K562 (cell line): ENCODE data around the gene N4BP3.

ENCODE experiments used
- CTCF ChIP-seq, 3 experiments: IDR thresholded peaks in 2 of 3; conservative IDR thresholded peaks in 1 of 3; 2 replicates each; pipeline ENCODE4 v1.5.1; 2011 to 2012; ENCODE audit warnings: low read length in 3 of 3, mild to moderate bottlenecking in 3 of 3, control low read depth in 2 of 3, improper control_type of control experiment in 1 of 3, inconsistent platforms in 1 of 3, low read depth in 1 of 3, mixed read lengths in 1 of 3, moderate library complexity in 1 of 3; ENCODE audit not compliant: insufficient read depth in 2 of 3
- JUNB ChIP-seq: fragments of 450-650 bp; formaldehyde crosslinking; conservative IDR thresholded peaks from 2 replicates; pipeline ENCODE4 v1.4.0; 2020; ENCODE audit warnings: mild to moderate bottlenecking
- SLC30A9 ChIP-seq: fragments of 250-450 bp; sonication (Bioruptor Pico); IDR thresholded peaks from 2 replicates; pipeline ENCODE4 v1.8.0; 2022; ENCODE audit warnings: mild to moderate bottlenecking, moderate library complexity
- SMARCC2 ChIP-seq: fragments of 450-650 bp; IDR thresholded peaks from 2 replicates; pipeline ENCODE4 v1.6.1; 2017; ENCODE audit warnings: antibody characterized with exemption, moderate library complexity, mild to moderate bottlenecking, low read depth
- UBTF ChIP-seq, 2 experiments: IDR thresholded peaks; 2 replicates each; pipeline ENCODE4 v1.6.1; 2012; ENCODE audit warnings: improper control_type of control experiment in 2 of 2, low read depth in 2 of 2, low read length in 2 of 2, borderline replicate concordance in 1 of 2
- ZKSCAN1 ChIP-seq: fragments of 150-350 bp; IDR thresholded peaks from 2 replicates; pipeline ENCODE4 v1.6.1; 2016; ENCODE audit warnings: low read depth, low read length
- ZNF239 ChIP-seq: fragments of 250-450 bp; sonication (Bioruptor Pico); IDR thresholded peaks from 2 replicates; pipeline ENCODE4 v1.4.0; 2020; ENCODE audit warnings: mild to moderate bottlenecking
- ZNF274 ChIP-seq: IDR thresholded peaks from 2 replicates; pipeline ENCODE4 v1.6.1; 2011; ENCODE audit warnings: low read depth, mild to moderate bottlenecking, low read length, moderate library complexity, borderline replicate concordance
- ZNF609 ChIP-seq: sonication (generic); formaldehyde crosslinking; IDR thresholded peaks from 2 replicates; pipeline ENCODE4 v1.8.1; 2023; ENCODE audit warnings: missing genetic modification reagents, mild to moderate bottlenecking, borderline replicate concordance
- TF ChIP-seq, protein P1 (sequence below): sonication (generic); formaldehyde crosslinking; IDR thresholded peaks from 2 replicates; pipeline ENCODE4 v1.9.0; 2022; ENCODE audit warnings: mild to moderate bottlenecking, missing genetic modification reagents

- TF ChIP-seq ZNF609 (no peak), CTCF (IDR thresholded peaks at IDR 0.05 in 2 of 3, conservative IDR thresholded peaks at IDR 0.05 in 1 of 3; ENCODE audit: insufficient read depth in 2 of 3, low read depth in 1 of 3, low read length in 3 of 3) (peak; percentile 78 to 88 (median 80)), SMARCC2 (no peak), ZNF239 (CRISPR knock-in tag) (no peak), UBTF (IDR thresholded peaks at IDR 0.05; ENCODE audit: borderline replicate concordance in 1 of 2, low read depth in 2 of 2, low read length in 2 of 2) (no peak), JUNB (CRISPR knock-in tag) (no peak), ZKSCAN1 (no peak), SLC30A9 (no peak), ZNF274 (no peak)
- TF ChIP-seq, protein P1, sequence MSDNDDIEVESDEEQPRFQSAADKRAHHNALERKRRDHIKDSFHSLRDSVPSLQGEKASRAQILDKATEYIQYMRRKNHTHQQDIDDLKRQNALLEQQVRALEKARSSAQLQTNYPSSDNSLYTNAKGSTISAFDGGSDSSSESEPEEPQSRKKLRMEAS: peak; percentile 26; the same call in 1 of the 2 replicates
Measured at GRCh38 chr5:178069909-178070308, 43.4 kb upstream of the N4BP3 start.
